WTC11 (cell line): Measurements from ENCODE around the gene TMEM11.

Experiments
- ARID4B ChIP-seq: sonication (generic); formaldehyde crosslinking; IDR thresholded peaks from 2 replicates; pipeline ENCODE4 v1.8.0; 2023; ENCODE audit warnings: missing genetic modification reagents, mild to moderate bottlenecking, borderline replicate concordance
- ATF1 ChIP-seq: sonication (generic); formaldehyde crosslinking; IDR thresholded peaks from 2 replicates; pipeline ENCODE4 v1.8.1; 2023; ENCODE audit warnings: mild to moderate bottlenecking, moderate library complexity, missing genetic modification reagents
- ATF2 ChIP-seq: sonication (generic); formaldehyde crosslinking; IDR thresholded peaks from 2 replicates; pipeline ENCODE4 v1.8.1; 2022; ENCODE audit warnings: low read depth, missing genetic modification reagents, borderline replicate concordance
- CTCF ChIP-seq: fragments of 200-600 bp; IDR thresholded peaks from 2 replicates; pipeline ENCODE4 v1.8.0; 2022; ENCODE audit warnings: antibody characterized with exemption
- E2F1 ChIP-seq: sonication (generic); formaldehyde crosslinking; IDR thresholded peaks from 2 replicates; pipeline ENCODE4 v1.8.0; 2022; ENCODE audit warnings: mild to moderate bottlenecking, missing genetic modification reagents
- ESRRA ChIP-seq: sonication (generic); formaldehyde crosslinking; IDR thresholded peaks from 2 replicates; pipeline ENCODE4 v1.8.1; 2022; ENCODE audit warnings: mild to moderate bottlenecking, missing genetic modification reagents, borderline replicate concordance
- FOXP4 ChIP-seq: sonication (generic); formaldehyde crosslinking; IDR thresholded peaks from 2 replicates; pipeline ENCODE4 v1.8.0; 2022; ENCODE audit warnings: mild to moderate bottlenecking, missing genetic modification reagents
- MAX ChIP-seq: sonication (generic); formaldehyde crosslinking; IDR thresholded peaks from 2 replicates; pipeline ENCODE4 v1.8.0; 2022; ENCODE audit warnings: mild to moderate bottlenecking, missing genetic modification reagents
- NR2C2 ChIP-seq: sonication (generic); formaldehyde crosslinking; IDR thresholded peaks from 2 replicates; pipeline ENCODE4 v1.8.0; 2022; ENCODE audit warnings: mild to moderate bottlenecking, missing genetic modification reagents
- OVOL2 ChIP-seq: fragments of 250-450 bp; sonication (Bioruptor Pico); IDR thresholded peaks from 2 replicates; pipeline ENCODE4 v1.9.0; 2021; ENCODE audit warnings: mild to moderate bottlenecking, borderline replicate concordance
- RELA ChIP-seq: sonication (generic); formaldehyde crosslinking; IDR thresholded peaks from 2 replicates; pipeline ENCODE4 v1.8.1; 2022; ENCODE audit warnings: missing genetic modification reagents, mild to moderate bottlenecking, borderline replicate concordance
- SP1 ChIP-seq: sonication (generic); formaldehyde crosslinking; conservative IDR thresholded peaks from 2 replicates; pipeline ENCODE4 v1.8.1; 2022; ENCODE audit warnings: missing genetic modification reagents
- TEAD4 ChIP-seq: sonication (generic); formaldehyde crosslinking; IDR thresholded peaks from 2 replicates; pipeline ENCODE4 v1.8.0; 2022; ENCODE audit warnings: mild to moderate bottlenecking, missing genetic modification reagents
- ZNF121 ChIP-seq: sonication (generic); formaldehyde crosslinking; IDR thresholded peaks from 2 replicates; pipeline ENCODE4 v1.8.0; 2023; ENCODE audit warnings: missing genetic modification reagents

GRCh38 chr17:21160401-21160800, 53.6 kb downstream of the TMEM11 start:
- TF ChIP-seq ZNF121 (CRISPR knock-in tag) (no peak), RELA (CRISPR knock-in tag) (no peak), ATF1 (CRISPR knock-in tag) (no peak), OVOL2 (no peak), TEAD4 (CRISPR knock-in tag) (no peak), CTCF (no peak), NR2C2 (no peak), MAX (CRISPR knock-in tag) (no peak), ESRRA (CRISPR knock-in tag) (no peak), SP1 (CRISPR knock-in tag) (no peak), FOXP4 (no peak), ATF2 (no peak), ARID4B (no peak), E2F1 (CRISPR knock-in tag) (no peak)
